ENCODE data around the gene ALG1.
A peak's percentile ranks its signal among the peaks of the same experiment; 100 is the strongest.
"Not testable (repeated sequence)": the region's sequence is repeated elsewhere in the genome, so short reads cannot be mapped to it uniquely, and the experiment has no call there.

ALG1 gene

DNA sequence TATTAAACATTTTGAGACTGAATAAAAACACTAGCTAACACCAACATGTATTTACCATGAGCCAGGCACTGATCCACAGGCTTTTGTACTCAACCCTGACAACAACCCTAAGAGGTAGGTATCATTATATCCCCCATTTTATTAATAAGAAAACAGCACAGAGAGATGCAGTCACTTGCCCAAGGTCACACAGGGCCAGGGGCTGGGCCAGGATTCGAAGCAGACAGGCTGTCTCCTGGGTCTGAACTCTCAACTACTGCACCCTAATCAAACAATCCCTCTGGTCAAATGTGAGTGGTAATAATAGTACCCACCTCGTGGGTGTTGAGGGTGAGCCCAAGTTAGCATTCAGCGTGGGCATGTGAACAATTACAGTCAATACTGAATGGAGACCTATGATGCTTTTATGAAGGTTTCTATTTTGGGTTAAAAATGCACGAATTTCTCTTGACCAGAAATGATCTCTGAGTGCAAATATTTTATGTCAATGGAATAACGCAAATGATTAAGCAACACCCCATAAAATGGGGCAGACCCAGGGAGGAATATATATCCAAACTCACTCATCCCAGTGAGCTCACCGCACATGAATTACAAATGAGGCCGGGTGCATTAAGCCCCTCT lies 24.9 kb downstream of the ALG1 start:
- Mint-ChIP-seq H3K36me3 (ENCODE audit: low read depth) (peaks cover 35% of the 10 kb centered on the region), H3K4me1 (ENCODE audit: low read depth) (peaks cover 29% of the 10 kb centered on the region), H3K27ac (peak overlapping the region; percentile 93), H3K4me3 (peak overlapping the region; percentile 90)
- H3K27me3 Mint-ChIP-seq, H3K9me3 Mint-ChIP-seq, DNase-seq: not testable (repeated sequence)

DNA sequence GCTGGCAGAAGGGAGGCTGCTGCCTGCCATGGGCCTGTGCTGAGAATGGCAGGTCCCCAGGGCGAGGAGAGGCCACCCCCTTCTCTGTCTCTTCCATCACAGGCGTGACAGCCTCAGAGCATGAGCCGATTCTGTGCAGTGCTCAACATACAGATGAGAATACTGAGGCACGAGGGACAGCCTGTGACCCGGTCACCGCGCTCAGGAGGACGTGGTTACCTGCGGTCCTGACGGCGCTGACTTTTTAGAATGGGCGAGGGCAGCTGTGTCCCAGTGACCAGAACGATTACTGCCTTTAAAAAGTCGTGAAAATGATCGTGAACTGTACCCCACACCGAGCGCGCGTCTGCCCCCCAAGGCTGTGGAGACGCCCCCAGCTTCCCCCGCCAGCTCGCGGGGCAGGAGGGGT lies 25.4 kb downstream of the ALG1 start:
- not testable (repeated sequence) for H3K9me3 Mint-ChIP-seq, H3K27me3 Mint-ChIP-seq, DNase-seq
- H3K36me3 Mint-ChIP-seq (ENCODE audit: low read depth): peaks cover 30% of the 10 kb centered on the region
- H3K4me1 Mint-ChIP-seq (ENCODE audit: low read depth): peaks cover 27% of the 10 kb centered on the region
- peak overlapping the region; percentile 93 for H3K27ac Mint-ChIP-seq
- H3K4me3 Mint-ChIP-seq: peak overlapping the region; percentile 90

DNA sequence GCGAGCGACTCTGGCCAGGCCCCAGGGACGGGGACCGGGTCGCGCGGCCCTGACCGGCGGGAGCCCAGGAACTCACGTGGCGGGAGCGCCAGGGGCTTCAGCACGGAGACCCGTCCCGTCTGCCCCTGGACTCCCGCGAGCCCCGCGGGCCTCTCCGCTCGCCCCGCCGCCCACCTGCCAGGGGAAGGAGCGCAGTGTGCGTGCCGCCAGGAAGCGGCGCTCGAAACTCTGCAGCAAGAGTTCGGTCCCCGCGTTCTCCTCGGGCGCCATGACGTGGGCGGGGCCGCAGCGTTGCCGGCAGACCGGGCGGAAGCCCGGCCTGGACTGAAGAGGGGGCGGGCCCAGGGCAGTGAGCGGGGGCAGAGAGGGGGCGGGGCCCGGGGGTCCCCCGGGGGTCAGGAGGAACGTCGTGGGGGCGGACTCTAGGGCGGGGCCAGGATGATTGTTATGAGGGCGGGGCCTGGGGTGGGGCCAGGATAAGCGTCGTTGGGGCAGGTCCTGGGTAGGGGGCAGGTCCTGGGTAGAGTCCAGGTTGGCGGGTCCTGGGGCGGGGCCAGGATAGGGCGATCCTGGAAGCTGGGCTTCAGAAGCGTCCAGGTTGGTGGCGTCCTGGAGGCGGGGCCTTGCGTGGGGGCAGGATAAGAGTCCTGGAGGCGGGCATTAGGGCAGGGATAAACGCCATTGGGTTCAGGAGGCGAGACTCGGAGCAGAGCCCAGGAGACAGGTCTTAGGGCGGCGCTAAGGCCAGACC lies 26.0 kb downstream of the ALG1 start, which contains the start of gene EEF2KMT:
Gene EEF2KMT, minus strand, starts transcription at position 326 of the 751 bp plus-strand sequence. Its CDS starts 56 bp downstream, at position 270.
- peaks cover 23% of the 10 kb centered on the region for H3K4me1 Mint-ChIP-seq (ENCODE audit: low read depth)
- H3K27ac Mint-ChIP-seq: peak within 1 kb of the TSS; percentile 97
- H3K27me3 Mint-ChIP-seq, H3K9me3 Mint-ChIP-seq: not testable (repeated sequence)
- peak; percentile 98 for DNase-seq
- H3K4me3 Mint-ChIP-seq: peak within 1 kb of the TSS; percentile 90
- peaks cover 26% of the 10 kb centered on the region for H3K36me3 Mint-ChIP-seq (ENCODE audit: low read depth)

DNA sequence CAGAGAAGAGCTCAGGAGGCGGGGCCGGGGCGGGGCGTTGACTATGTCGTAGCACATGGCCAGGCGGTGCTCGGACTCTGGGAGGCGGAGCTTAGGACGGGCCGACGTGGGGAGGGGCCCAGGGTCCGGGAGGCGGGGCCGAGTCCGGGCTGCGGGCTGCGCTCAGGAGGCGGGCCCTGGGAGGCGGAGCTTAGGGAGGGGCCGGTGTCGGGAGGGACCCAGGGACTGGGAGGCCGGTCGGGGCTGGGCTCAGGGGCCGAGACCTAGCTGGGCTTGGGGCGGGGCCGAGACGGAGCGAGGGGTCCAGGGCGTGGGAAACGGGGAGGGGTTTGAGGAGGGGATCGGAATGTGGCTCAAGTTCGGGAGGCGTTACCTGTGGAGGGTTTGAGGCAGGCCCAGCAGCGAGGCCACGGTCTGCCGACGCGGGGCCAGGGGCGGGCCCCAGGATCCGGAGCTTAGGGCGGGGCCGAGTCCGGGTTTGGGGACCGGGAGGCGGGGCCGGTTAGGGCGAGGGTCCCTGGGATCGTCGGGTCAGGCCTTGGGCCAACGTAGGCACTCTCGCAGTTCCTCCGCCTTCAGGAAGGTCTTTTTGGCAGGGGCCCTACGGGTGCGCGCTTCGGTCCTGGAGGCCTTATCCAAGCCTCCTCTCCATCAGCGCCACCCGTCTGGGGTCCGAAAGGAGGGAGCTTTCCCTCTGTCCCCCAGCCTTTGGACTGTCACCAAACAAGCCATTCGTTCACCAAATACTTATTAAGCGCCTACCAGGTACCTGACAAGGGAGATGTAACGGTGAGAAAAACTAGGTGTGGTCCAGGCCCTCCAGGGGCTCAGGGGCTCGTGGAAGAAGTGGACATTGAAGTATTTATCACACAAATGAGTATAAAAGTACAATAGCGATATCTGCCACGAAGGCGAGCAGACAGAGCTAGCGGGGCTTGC lies 26.8 kb downstream of the ALG1 start:
- H3K27ac Mint-ChIP-seq: peak overlapping the region; percentile 97
- peaks cover 19% of the 10 kb centered on the region for H3K36me3 Mint-ChIP-seq (ENCODE audit: low read depth)
- DNase-seq: peak; percentile 84
- H3K4me1 Mint-ChIP-seq (ENCODE audit: low read depth): peaks cover 23% of the 10 kb centered on the region
- H3K27me3 Mint-ChIP-seq, H3K9me3 Mint-ChIP-seq: not testable (repeated sequence)
- H3K4me3 Mint-ChIP-seq: peak overlapping the region; percentile 90

DNA sequence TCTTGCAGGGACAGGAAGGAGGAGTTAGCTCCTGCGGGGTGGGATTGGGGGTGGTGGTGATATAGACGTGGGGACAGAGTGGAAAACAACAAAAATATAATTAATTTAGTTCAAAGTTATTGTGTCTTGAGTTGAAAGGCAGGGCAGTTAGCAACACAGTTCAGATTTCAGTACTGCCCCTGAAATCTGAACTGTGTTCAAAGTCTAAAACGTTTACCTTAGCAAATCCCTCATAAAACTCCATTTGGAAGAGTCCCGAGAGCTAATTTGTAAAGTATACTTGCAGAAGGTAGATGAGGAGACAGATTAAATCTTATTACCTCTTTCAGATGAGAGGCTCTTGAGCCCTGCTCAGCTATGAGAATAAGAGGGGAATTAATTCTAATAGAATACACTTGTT lies 27.5 kb downstream of the ALG1 start:
- not testable (repeated sequence) for H3K27ac Mint-ChIP-seq, DNase-seq, H3K27me3 Mint-ChIP-seq, H3K9me3 Mint-ChIP-seq
- H3K4me3 Mint-ChIP-seq: peak overlapping the region; percentile 90
- H3K4me1 Mint-ChIP-seq (ENCODE audit: low read depth): peaks cover 23% of the 10 kb centered on the region
- H3K36me3 Mint-ChIP-seq (ENCODE audit: low read depth): peaks cover 13% of the 10 kb centered on the region

DNA sequence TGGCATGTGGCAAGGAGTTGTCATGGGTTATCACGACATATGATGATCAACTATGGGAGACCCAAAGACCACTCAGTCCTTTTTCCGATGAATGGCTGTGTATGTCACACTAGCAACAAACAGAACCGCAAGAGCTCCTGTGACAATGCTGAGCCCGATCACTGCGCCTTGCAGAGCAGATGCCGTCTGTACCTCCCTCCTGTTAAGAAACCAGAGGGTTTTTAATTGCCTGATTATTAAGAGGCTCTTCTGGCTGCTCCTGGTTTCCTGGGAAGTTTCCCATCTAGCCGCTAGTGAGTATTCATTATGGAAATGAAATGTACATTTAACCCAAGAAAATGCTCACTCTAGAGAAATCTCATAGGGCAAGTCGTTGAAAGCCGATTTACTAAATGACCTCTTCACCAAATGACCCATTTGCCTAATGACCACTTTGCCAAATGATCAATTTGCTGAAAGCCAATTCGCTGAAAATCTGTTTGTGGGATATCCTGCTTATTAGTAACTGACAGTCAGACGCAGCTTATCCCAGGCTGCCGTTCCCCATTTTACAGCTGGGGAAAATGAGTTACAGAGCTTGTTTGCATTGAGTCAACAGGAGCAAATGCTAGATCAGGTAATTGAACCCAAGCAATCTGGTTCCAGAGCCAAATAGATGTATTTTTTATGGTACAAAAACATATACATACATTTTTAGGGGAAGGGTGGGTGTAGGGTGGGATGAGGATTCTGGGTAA lies 31.8 kb downstream of the ALG1 start:
- not testable (repeated sequence) for H3K27me3 Mint-ChIP-seq; H3K4me3 Mint-ChIP-seq; H3K36me3 Mint-ChIP-seq (ENCODE audit: low read depth); H3K4me1 Mint-ChIP-seq (ENCODE audit: low read depth); H3K27ac Mint-ChIP-seq; DNase-seq; H3K9me3 Mint-ChIP-seq

DNA sequence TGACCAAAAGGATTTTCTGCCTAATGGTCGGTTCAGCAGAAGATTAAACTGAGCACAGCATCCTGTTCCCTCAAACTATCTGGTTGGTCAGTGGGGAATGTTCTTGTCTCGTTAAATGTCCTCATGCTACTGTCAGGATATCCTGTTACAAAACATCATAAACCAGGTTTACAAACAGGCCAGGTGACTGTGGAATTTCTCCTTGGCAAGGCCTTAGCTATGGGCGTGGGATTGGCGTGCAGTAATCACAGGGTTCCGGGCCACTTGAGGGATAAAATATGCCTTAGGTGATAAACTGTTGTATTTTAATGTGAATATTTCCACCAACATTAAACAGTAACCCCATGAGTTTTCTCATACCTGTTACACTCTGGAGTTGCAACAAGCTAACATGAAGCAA lies 33.4 kb downstream of the ALG1 start:
- not testable (repeated sequence) for H3K4me3 Mint-ChIP-seq; H3K27ac Mint-ChIP-seq; H3K4me1 Mint-ChIP-seq (ENCODE audit: low read depth); H3K36me3 Mint-ChIP-seq (ENCODE audit: low read depth); H3K9me3 Mint-ChIP-seq; DNase-seq; H3K27me3 Mint-ChIP-seq

DNA sequence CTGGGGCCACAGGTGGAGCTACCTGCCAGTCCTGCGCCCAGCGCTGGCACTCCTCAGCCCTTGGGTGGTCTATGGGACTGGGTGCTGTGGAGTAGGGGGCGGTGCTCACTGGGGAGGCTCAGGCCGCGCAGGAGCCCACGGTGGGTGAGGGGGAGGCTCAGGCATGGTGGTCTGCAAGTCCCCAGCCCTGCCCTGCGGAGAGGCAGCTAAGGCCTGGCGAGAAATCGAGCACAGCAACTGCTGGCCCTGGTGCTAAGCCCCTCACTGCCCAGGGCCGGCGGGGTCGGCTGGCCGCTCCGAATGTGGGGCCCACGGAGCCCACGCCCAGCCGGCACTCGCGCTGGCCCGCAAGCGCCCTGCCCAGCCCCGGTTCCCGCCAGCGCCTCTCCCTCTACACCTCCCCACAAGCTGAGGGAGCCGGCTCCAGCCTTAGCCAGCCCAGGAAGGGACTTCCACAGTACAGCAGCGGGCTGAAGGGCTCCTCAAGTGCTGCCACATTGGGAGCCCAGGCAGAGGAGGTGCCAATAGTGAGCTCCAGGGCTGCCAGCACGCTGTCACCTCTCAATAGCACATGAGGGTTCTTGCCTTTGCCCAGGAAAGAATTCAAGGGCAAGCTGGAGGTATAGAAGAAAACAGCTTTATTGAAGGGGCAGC lies 37.0 kb downstream of the ALG1 start:
- H3K4me3 Mint-ChIP-seq: no peak overlapping the region
- H3K27ac Mint-ChIP-seq: no peak overlapping the region
- H3K27me3 Mint-ChIP-seq: peaks cover 5% of the 10 kb centered on the region
- no peaks in the 10 kb centered on the region for H3K9me3 Mint-ChIP-seq
- H3K36me3 Mint-ChIP-seq (ENCODE audit: low read depth): no peaks in the 10 kb centered on the region
- DNase-seq: no peak
- H3K4me1 Mint-ChIP-seq (ENCODE audit: low read depth): no peaks in the 10 kb centered on the region

DNA sequence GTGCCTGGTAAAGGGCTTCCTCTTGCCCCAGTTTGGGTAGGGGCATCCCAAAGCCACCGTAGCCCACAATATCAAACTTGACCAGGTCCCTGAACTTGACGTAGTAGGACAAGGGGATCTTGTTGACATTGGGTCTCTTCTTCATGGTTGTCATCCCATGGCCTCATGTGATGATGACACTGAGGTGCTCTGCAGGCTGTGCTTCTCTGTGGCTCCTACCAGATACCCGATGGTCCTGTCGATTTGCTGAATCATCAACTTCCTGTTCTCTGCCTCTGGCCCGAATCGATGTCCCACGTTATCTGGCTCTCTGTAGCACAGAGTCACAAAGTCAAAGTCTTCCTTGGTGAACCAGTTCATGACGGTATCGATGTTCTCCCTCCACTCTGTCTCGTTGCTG lies 39.3 kb downstream of the ALG1 start:
- not testable (repeated sequence) for H3K9me3 Mint-ChIP-seq; H3K27ac Mint-ChIP-seq; H3K4me3 Mint-ChIP-seq; H3K27me3 Mint-ChIP-seq; H3K4me1 Mint-ChIP-seq (ENCODE audit: low read depth); H3K36me3 Mint-ChIP-seq (ENCODE audit: low read depth); DNase-seq

DNA sequence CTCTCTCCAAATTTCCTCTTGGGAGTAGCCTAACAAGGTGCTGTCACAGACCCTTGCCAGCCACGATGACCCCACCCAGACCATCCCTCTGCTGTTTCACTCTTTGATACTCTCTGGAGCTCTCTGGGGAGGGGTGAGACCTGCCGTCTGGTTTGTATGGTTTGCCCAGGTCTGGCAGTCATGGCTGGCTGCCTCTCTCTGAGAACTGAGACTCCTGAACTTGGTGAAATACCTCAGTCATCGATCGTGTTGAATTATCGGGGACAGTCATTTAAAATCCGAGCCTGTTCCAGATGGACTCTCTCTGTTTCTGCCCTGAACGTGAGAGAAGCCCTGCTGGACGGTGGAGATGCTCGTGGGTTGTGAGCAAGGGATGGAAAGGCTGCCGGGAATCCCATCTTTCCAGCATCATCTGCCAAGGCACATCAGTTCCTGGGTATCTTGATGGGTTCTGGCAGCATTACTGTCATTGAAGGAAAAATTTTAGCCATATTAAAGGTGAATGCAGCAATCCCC lies 45.2 kb downstream of the ALG1 start:
- H3K4me1 Mint-ChIP-seq (ENCODE audit: low read depth): peaks cover 13% of the 10 kb centered on the region
- not testable (repeated sequence) for H3K27ac Mint-ChIP-seq; H3K4me3 Mint-ChIP-seq; DNase-seq; H3K36me3 Mint-ChIP-seq (ENCODE audit: low read depth); H3K9me3 Mint-ChIP-seq
- H3K27me3 Mint-ChIP-seq: peaks cover 37% of the 10 kb centered on the region

DNA sequence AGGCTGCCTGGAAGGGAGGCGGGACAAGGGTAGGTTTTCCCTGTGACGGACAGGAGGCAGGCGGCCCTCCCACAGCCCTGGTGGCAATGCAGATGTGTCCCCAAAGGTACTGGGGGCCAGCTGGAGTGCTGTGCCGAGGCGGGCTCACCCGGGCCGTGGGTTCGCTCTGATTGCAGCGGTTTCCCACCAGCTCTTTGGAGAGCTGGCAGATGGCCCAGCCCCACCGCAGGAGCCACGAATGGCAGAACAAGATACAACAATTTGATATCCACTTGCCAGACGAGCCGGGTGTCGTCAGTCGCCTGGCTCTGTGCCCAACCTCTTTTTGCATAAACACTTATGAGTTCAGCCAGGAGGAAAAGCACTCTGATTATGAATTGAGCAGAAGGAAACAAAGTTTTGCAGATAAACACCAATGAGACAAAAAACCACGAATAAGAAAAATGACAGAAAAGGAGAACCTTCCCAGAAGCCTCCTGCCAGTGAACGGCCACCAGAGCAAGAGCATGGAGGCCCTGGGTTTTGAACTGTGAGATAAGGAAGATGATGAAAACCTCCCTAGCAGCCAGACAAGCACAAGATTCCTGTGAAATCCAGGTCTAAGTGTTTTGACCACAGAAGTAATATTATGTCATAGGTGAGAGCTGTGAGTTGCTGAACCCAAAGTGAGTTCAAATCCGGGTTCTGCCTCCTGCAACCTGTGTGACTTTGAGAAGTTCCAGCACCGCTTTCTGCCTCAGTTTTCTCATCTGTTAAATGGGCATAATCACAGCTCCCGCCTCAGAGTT lies 45.9 kb downstream of the ALG1 start:
- not testable (repeated sequence) for H3K9me3 Mint-ChIP-seq; H3K27ac Mint-ChIP-seq; H3K36me3 Mint-ChIP-seq (ENCODE audit: low read depth)
- Mint-ChIP-seq H3K4me3 (peak overlapping the region; percentile 29), H3K27me3 (peaks cover 37% of the 10 kb centered on the region), H3K4me1 (ENCODE audit: low read depth) (peaks cover 13% of the 10 kb centered on the region)
- DNase-seq: peak; percentile 42

DNA sequence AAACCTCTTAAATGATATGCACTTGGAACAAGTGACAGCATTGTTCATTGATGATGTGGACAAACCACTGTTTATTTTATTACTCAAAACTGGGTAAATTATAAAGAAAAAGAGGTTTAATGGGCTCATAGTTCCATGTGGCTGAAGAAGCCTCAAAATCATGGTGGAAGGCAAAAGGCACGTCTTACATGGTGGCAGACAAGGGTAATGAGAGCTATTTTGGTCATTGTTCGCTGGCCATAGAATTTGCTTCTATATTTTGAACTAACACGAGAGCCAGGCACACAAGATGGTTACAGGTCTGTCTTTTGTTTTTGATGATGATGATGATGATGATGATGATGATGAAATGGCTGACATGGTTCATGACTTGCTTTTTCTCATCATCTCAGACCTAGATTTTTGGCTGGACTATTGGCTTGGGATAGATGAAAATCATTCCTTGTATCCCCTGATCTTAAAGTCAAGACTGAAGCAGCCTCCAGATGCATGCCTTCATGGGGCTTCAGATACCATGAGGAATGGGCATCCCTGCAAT lies 59.9 kb downstream of the ALG1 start:
- peaks cover 51% of the 10 kb centered on the region for H3K27me3 Mint-ChIP-seq
- H3K4me3 Mint-ChIP-seq: not testable (repeated sequence)

More for the DNA sequence above, 59.9 kb downstream of the ALG1 start:
- not testable (repeated sequence) for H3K4me1 Mint-ChIP-seq (ENCODE audit: low read depth); H3K36me3 Mint-ChIP-seq (ENCODE audit: low read depth); DNase-seq; H3K9me3 Mint-ChIP-seq; H3K27ac Mint-ChIP-seq
